Measurements from ENCODE around the gene KRT13.

The KRT13 gene

GRCh38 chr17:41537990-41538389 is 32.6 kb upstream of the KRT13 start:
- H3K9me2 ChIP-seq (replicated peaks; ENCODE audit: control insufficient read depth, low read length) = no peaks in the 10 kb centered on the region
- H3K4me1 ChIP-seq (ENCODE audit: control insufficient read depth, low read length) = no peaks in the 10 kb centered on the region
- H4K20me1 ChIP-seq (ENCODE audit: control insufficient read depth, insufficient read depth, low read depth, low read length) = no peaks in the 10 kb centered on the region
- no peaks in the 10 kb centered on the region for H3K79me2 ChIP-seq (ENCODE audit: control insufficient read depth, low read length)
- no peaks in the 10 kb centered on the region; the same call in 1 of the 2 replicates for H3K27me3 ChIP-seq (ENCODE audit: control insufficient read depth, low read length)
- H3K9me3 ChIP-seq (ENCODE audit: control insufficient read depth, insufficient read depth, low read length) = no peaks in the 10 kb centered on the region
- no peak overlapping the region for H3K27ac ChIP-seq (ENCODE audit: low read depth, low read length)
- no peak overlapping the region for H3K4me2 ChIP-seq (ENCODE audit: low read length)
- no peaks in the 10 kb centered on the region for H3F3A ChIP-seq (ENCODE audit: control insufficient read depth, insufficient read depth)
- TF ChIP-seq CTCF (IDR thresholded peaks at IDR 0.05; ENCODE audit: low read depth, low read length, poor library complexity, severe bottlenecking) (no peak), EZH2phosphoT487 (IDR thresholded peaks at IDR 0.05; ENCODE audit: borderline replicate concordance, low read length) (no peak)
- H3K4me3 ChIP-seq (ENCODE audit: low read length) = no peak overlapping the region
- no peaks in the 10 kb centered on the region for H3K36me3 ChIP-seq (ENCODE audit: control insufficient read depth, low read length)

DNA sequence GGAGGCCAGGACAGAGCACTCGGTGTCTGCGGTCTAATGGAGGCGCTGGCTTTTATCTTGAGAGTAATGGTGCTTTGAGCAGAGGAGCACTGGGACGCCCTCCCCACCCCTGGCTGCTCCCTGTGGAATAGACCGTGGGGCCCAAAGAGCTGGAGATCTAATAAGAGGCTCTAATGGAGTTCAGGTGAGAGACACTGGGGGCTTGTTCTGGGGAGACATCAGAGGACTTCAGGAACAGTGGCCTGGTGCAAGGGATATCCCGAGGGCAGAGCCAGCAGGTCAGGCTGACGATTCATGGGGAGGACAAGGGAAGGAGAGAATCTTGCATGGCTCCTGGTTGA is 32.2 kb upstream of the KRT13 start:
- H3K27ac ChIP-seq (ENCODE audit: low read depth, low read length) = no peak overlapping the region
- no peaks in the 10 kb centered on the region for H3K4me1 ChIP-seq (ENCODE audit: control insufficient read depth, low read length)
- H3K9me2 ChIP-seq (replicated peaks; ENCODE audit: control insufficient read depth, low read length) = no peaks in the 10 kb centered on the region
- TF ChIP-seq EZH2phosphoT487 (IDR thresholded peaks at IDR 0.05; ENCODE audit: borderline replicate concordance, low read length) = no peak
- TF ChIP-seq CTCF (IDR thresholded peaks at IDR 0.05; ENCODE audit: low read depth, low read length, poor library complexity, severe bottlenecking) = no peak
- H3K79me2 ChIP-seq (ENCODE audit: control insufficient read depth, low read length) = no peaks in the 10 kb centered on the region
- H3K4me3 ChIP-seq (ENCODE audit: low read length) = no peak overlapping the region
- no peaks in the 10 kb centered on the region for H3K9me3 ChIP-seq (ENCODE audit: control insufficient read depth, insufficient read depth, low read length)
- no peaks in the 10 kb centered on the region for H3K36me3 ChIP-seq (ENCODE audit: control insufficient read depth, low read length)
- H3F3A ChIP-seq (ENCODE audit: control insufficient read depth, insufficient read depth) = no peaks in the 10 kb centered on the region
- no peaks in the 10 kb centered on the region for H4K20me1 ChIP-seq (ENCODE audit: control insufficient read depth, insufficient read depth, low read depth, low read length)
- no peaks in the 10 kb centered on the region; the same call in 1 of the 2 replicates for H3K27me3 ChIP-seq (ENCODE audit: control insufficient read depth, low read length)
- no peak overlapping the region for H3K4me2 ChIP-seq (ENCODE audit: low read length)

GRCh38 chr17:41536741-41537613 is 31.6 kb upstream of the KRT13 start:
- no peaks in the 10 kb centered on the region for H3K9me2 ChIP-seq (replicated peaks; ENCODE audit: control insufficient read depth, low read length)
- H3K4me2 ChIP-seq (ENCODE audit: low read length) = no peak overlapping the region
- H4K20me1 ChIP-seq (ENCODE audit: control insufficient read depth, insufficient read depth, low read depth, low read length) = no peaks in the 10 kb centered on the region
- no peaks in the 10 kb centered on the region for H3K79me2 ChIP-seq (ENCODE audit: control insufficient read depth, low read length)
- no peaks in the 10 kb centered on the region for H3F3A ChIP-seq (ENCODE audit: control insufficient read depth, insufficient read depth)
- H3K9me3 ChIP-seq (ENCODE audit: control insufficient read depth, insufficient read depth, low read length) = no peaks in the 10 kb centered on the region
- TF ChIP-seq EZH2phosphoT487 (IDR thresholded peaks at IDR 0.05; ENCODE audit: borderline replicate concordance, low read length) (no peak), CTCF (IDR thresholded peaks at IDR 0.05; ENCODE audit: low read depth, low read length, poor library complexity, severe bottlenecking) (no peak)
- H3K4me1 ChIP-seq (ENCODE audit: control insufficient read depth, low read length) = no peaks in the 10 kb centered on the region
- no peaks in the 10 kb centered on the region for H3K36me3 ChIP-seq (ENCODE audit: control insufficient read depth, low read length)
- H3K27ac ChIP-seq (ENCODE audit: low read depth, low read length) = no peak overlapping the region
- H3K27me3 ChIP-seq (ENCODE audit: control insufficient read depth, low read length) = no peaks in the 10 kb centered on the region; the same call in 1 of the 2 replicates
- H3K4me3 ChIP-seq (ENCODE audit: low read length) = no peak overlapping the region

Measured in DOHH2 (cell line).